ENCODE data around the gene FAIM2. TPM values are rescaled to one million over a fixed set of nuclear protein-coding genes. Genes with fewer than 3 reads are reported as not detected.
A peak's percentile ranks its signal among the peaks of the same experiment; 100 is the strongest.

FAIM2 gene
- total RNA-seq, 2 donors from 2014 or later, result 0.05 to 0.68 TPM

GRCh38 chr12:49932533-49933130 lies 28.9 kb upstream of the FAIM2 start:
- Mint-ChIP-seq H3K27ac (no peak overlapping the region), H3K27me3 (peaks cover 29% of the 10 kb centered on the region), H3K4me1 (peaks cover 4% of the 10 kb centered on the region), H3K36me3 (ENCODE audit: low read depth) (peaks cover 3% of the 10 kb centered on the region), H3K4me3 (no peak overlapping the region)
- no peak for DNase-seq
- no peaks in the 10 kb centered on the region for H3K9me3 ChIP-seq (ENCODE audit: control insufficient read depth, low read length, poor library complexity, severe bottlenecking)
- ATAC-seq, result no peak

GRCh38 chr12:49932023-49932422 lies 28.3 kb upstream of the FAIM2 start:
- ATAC-seq (no peak), DNase-seq (no peak)
- no peak overlapping the region for H3K27ac Mint-ChIP-seq
- H3K27me3 Mint-ChIP-seq, result peaks cover 24% of the 10 kb centered on the region
- no peak overlapping the region for H3K4me3 Mint-ChIP-seq
- no peaks in the 10 kb centered on the region for H3K9me3 ChIP-seq (ENCODE audit: control insufficient read depth, low read length, poor library complexity, severe bottlenecking)
- H3K4me1 Mint-ChIP-seq, result peaks cover 4% of the 10 kb centered on the region
- H3K36me3 Mint-ChIP-seq (ENCODE audit: low read depth), result peaks cover 3% of the 10 kb centered on the region

GRCh38 chr12:49930515-49931288 lies 27.0 kb upstream of the FAIM2 start:
- no peak overlapping the region for H3K4me3 Mint-ChIP-seq
- DNase-seq (no peak), ATAC-seq (no peak)
- H3K36me3 Mint-ChIP-seq (ENCODE audit: low read depth), result peaks cover 3% of the 10 kb centered on the region
- peaks cover 4% of the 10 kb centered on the region for H3K4me1 Mint-ChIP-seq
- H3K9me3 ChIP-seq (ENCODE audit: control insufficient read depth, low read length, poor library complexity, severe bottlenecking), result no peaks in the 10 kb centered on the region
- peaks cover 20% of the 10 kb centered on the region for H3K27me3 Mint-ChIP-seq
- H3K27ac Mint-ChIP-seq, result no peak overlapping the region

- peaks cover 12% of the 10 kb centered on the region for H3K27me3 Mint-ChIP-seq
- no peaks in the 10 kb centered on the region for H3K9me3 ChIP-seq (ENCODE audit: control insufficient read depth, low read length, poor library complexity, severe bottlenecking)
- H3K4me1 Mint-ChIP-seq, result peaks cover 1% of the 10 kb centered on the region
- H3K36me3 Mint-ChIP-seq (ENCODE audit: low read depth), result peaks cover 2% of the 10 kb centered on the region
- H3K4me3 Mint-ChIP-seq, result no peak overlapping the region
- DNase-seq, result no peak
- H3K27ac Mint-ChIP-seq, result no peak overlapping the region
- ATAC-seq, result no peak
Measured at GRCh38 chr12:49929581-49929980, 25.9 kb upstream of the FAIM2 start.

- ATAC-seq (no peak), DNase-seq (no peak)
- H3K27me3 Mint-ChIP-seq, result peaks cover 9% of the 10 kb centered on the region
- H3K4me3 Mint-ChIP-seq, result no peak overlapping the region
- no peak overlapping the region for H3K27ac Mint-ChIP-seq
- no peaks in the 10 kb centered on the region for H3K36me3 Mint-ChIP-seq (ENCODE audit: low read depth)
- no peaks in the 10 kb centered on the region for H3K4me1 Mint-ChIP-seq
- no peaks in the 10 kb centered on the region for H3K9me3 ChIP-seq (ENCODE audit: control insufficient read depth, low read length, poor library complexity, severe bottlenecking)
Measured at GRCh38 chr12:49928471-49928870, 24.8 kb upstream of the FAIM2 start.

- H3K27ac Mint-ChIP-seq, result no peak overlapping the region
- H3K4me1 Mint-ChIP-seq, result peaks cover 6% of the 10 kb centered on the region
- ATAC-seq, result no peak
- no peaks in the 10 kb centered on the region for H3K36me3 Mint-ChIP-seq (ENCODE audit: low read depth)
- no peak overlapping the region for H3K4me3 Mint-ChIP-seq
- DNase-seq, result no peak
- no peaks in the 10 kb centered on the region for H3K9me3 ChIP-seq (ENCODE audit: control insufficient read depth, low read length, poor library complexity, severe bottlenecking)
- peaks cover 4% of the 10 kb centered on the region for H3K27me3 Mint-ChIP-seq
Measured at GRCh38 chr12:49925433-49926204, 21.9 kb upstream of the FAIM2 start.

- peaks cover 6% of the 10 kb centered on the region for H3K4me1 Mint-ChIP-seq
- ATAC-seq (no peak), DNase-seq (no peak)
- H3K27me3 Mint-ChIP-seq, result peaks cover under 1% of the 10 kb centered on the region
- no peak overlapping the region for H3K4me3 Mint-ChIP-seq
- no peaks in the 10 kb centered on the region for H3K9me3 ChIP-seq (ENCODE audit: control insufficient read depth, low read length, poor library complexity, severe bottlenecking)
- H3K27ac Mint-ChIP-seq, result no peak overlapping the region
- no peaks in the 10 kb centered on the region for H3K36me3 Mint-ChIP-seq (ENCODE audit: low read depth)
Measured at GRCh38 chr12:49924628-49925246, 21.0 kb upstream of the FAIM2 start.

GRCh38 chr12:49923880-49924556 lies 20.3 kb upstream of the FAIM2 start:
- Mint-ChIP-seq H3K27me3 (no peaks in the 10 kb centered on the region), H3K36me3 (ENCODE audit: low read depth) (no peaks in the 10 kb centered on the region), H3K4me3 (no peak overlapping the region), H3K4me1 (peaks cover 6% of the 10 kb centered on the region), H3K27ac (no peak overlapping the region)
- H3K9me3 ChIP-seq (ENCODE audit: control insufficient read depth, low read length, poor library complexity, severe bottlenecking), result no peaks in the 10 kb centered on the region
- DNase-seq, result no peak
- ATAC-seq, result no peak

GRCh38 chr12:49923035-49923644 lies 19.4 kb upstream of the FAIM2 start:
- no peak for DNase-seq
- Mint-ChIP-seq H3K4me3 (no peak overlapping the region), H3K4me1 (peaks cover 6% of the 10 kb centered on the region), H3K36me3 (ENCODE audit: low read depth) (no peaks in the 10 kb centered on the region), H3K27ac (no peak overlapping the region), H3K27me3 (peaks cover 5% of the 10 kb centered on the region)
- H3K9me3 ChIP-seq (ENCODE audit: control insufficient read depth, low read length, poor library complexity, severe bottlenecking), result no peaks in the 10 kb centered on the region
- no peak for ATAC-seq

- Mint-ChIP-seq H3K27ac (peak overlapping the region; percentile 45), H3K36me3 (ENCODE audit: low read depth) (no peaks in the 10 kb centered on the region), H3K27me3 (peaks cover 5% of the 10 kb centered on the region), H3K4me1 (peaks cover 6% of the 10 kb centered on the region), H3K4me3 (no peak overlapping the region)
- ATAC-seq (no peak), DNase-seq (no peak)
- H3K9me3 ChIP-seq (ENCODE audit: control insufficient read depth, low read length, poor library complexity, severe bottlenecking), result no peaks in the 10 kb centered on the region
Measured at GRCh38 chr12:49922349-49923034, 18.8 kb upstream of the FAIM2 start.

GRCh38 chr12:49921936-49922335 lies 18.2 kb upstream of the FAIM2 start:
- DNase-seq, result no peak
- Mint-ChIP-seq H3K27me3 (peaks cover 9% of the 10 kb centered on the region), H3K36me3 (ENCODE audit: low read depth) (no peaks in the 10 kb centered on the region), H3K27ac (peak overlapping the region; percentile 45), H3K4me3 (no peak overlapping the region), H3K4me1 (peaks cover 6% of the 10 kb centered on the region)
- no peaks in the 10 kb centered on the region for H3K9me3 ChIP-seq (ENCODE audit: control insufficient read depth, low read length, poor library complexity, severe bottlenecking)
- ATAC-seq, result no peak

GRCh38 chr12:49921299-49921698 lies 17.6 kb upstream of the FAIM2 start:
- Mint-ChIP-seq H3K27me3 (peaks cover 11% of the 10 kb centered on the region), H3K4me3 (peak overlapping the region; percentile 25), H3K27ac (no peak overlapping the region), H3K36me3 (ENCODE audit: low read depth) (no peaks in the 10 kb centered on the region), H3K4me1 (peaks cover 6% of the 10 kb centered on the region)
- H3K9me3 ChIP-seq (ENCODE audit: control insufficient read depth, low read length, poor library complexity, severe bottlenecking), result no peaks in the 10 kb centered on the region
- ATAC-seq (no peak), DNase-seq (no peak)

Data from T-helper 17 cell (primary cell).